LNCAP (cell line): Measurements from ENCODE around the gene MAN2A2.
A peak's percentile ranks its signal among the peaks of the same experiment; 100 is the strongest.

Experiments used
- CTCF ChIP-seq: fragments of 450-650 bp; IDR thresholded peaks from 2 replicates; pipeline ENCODE4 v1.5.1; 2017; ENCODE audit warnings: mild to moderate bottlenecking

MAN2A2 gene

GRCh38 chr15:90901175-90902039, 1.7 kb upstream of the MAN2A2 start:
- TF ChIP-seq CTCF = no peak

GRCh38 chr15:90902040-90902839, 862 bp upstream of the MAN2A2 start:
- peak; percentile 76 for TF ChIP-seq CTCF

- TF ChIP-seq CTCF = peak; percentile 20; the same call in 1 of the 2 replicates
Observed at GRCh38 chr15:90903733-90904536, 833 bp downstream of the MAN2A2 start.

GRCh38 chr15:90904746-90905145, 1.6 kb downstream of the MAN2A2 start:
- TF ChIP-seq CTCF = no peak

GRCh38 chr15:90905306-90906180, 2.4 kb downstream of the MAN2A2 start:
- TF ChIP-seq CTCF = no peak

GRCh38 chr15:90906181-90906849, 3.2 kb downstream of the MAN2A2 start:
- no peak for TF ChIP-seq CTCF
